Activated naive CD8-positive, alpha-beta T cell treated with anti-CD3 and anti-CD28 coated beads, Interleukin-2, amount 10 ng/mL, durations not matched to agents 7 days and 5 days (primary cell): ENCODE results near the gene CMTR2. TPM values are rescaled to one million over a fixed set of nuclear protein-coding genes. Genes with fewer than 3 reads are reported as not detected.

ENCODE experiments used
- ATAC-seq: fragments of 150-1000 bp; cut with Tn5 transposase; one replicate; pipeline ENCODE4 v1.10.0; 2021; ENCODE audit warnings: low read depth, moderate library complexity
- POLR2A ChIA-PET: fragments of 350-600 bp; sonication (Branson Sonifier 250); formaldehyde crosslinking; loops from one replicate; lab custom pipeline; 2021; ENCODE audit warnings: antibody characterized with exemption; lab: Charles Lee
- DNase-seq: peaks from one replicate; pipeline ENCODE4 v3.0.0; 2021
- H3K27ac Mint-ChIP-seq: one replicate; pipeline ENCODE4 v1.8.0; 2022; ENCODE audit warnings: mild to moderate bottlenecking, mixed read lengths
- H3K27me3 Mint-ChIP-seq: one replicate; pipeline ENCODE4 v1.8.0; 2022; ENCODE audit warnings: mild to moderate bottlenecking, moderate library complexity, mixed read lengths
- H3K36me3 Mint-ChIP-seq: one replicate; pipeline ENCODE4 v1.8.0; 2021; ENCODE audit warnings: mild to moderate bottlenecking, mixed read lengths
- H3K4me1 Mint-ChIP-seq: one replicate; pipeline ENCODE4 v1.8.0; 2021; ENCODE audit warnings: mixed read lengths
- H3K4me3 Mint-ChIP-seq: one replicate; pipeline ENCODE4 v1.8.0; 2022; ENCODE audit warnings: mild to moderate bottlenecking, moderate library complexity, mixed read lengths
- H3K9me3 Mint-ChIP-seq: one replicate; pipeline ENCODE4 v1.8.0; 2021; ENCODE audit warnings: mixed read lengths
- total RNA-seq, 2 experiments: library from RNA; stranded (reverse); gene quantifications; one replicate each; pipeline ENCODE4 v1.2.3, GENCODE V29; 2021

The CMTR2 gene
- total RNA-seq, 2 experiments from 2014 or later = 23.7 to 24.3 TPM

GRCh38 chr16:71262391-71262790 is 26.8 kb downstream of the CMTR2 start:
- H3K9me3 Mint-ChIP-seq = no peaks in the 10 kb centered on the region
- DNase-seq (no peak), ATAC-seq (no peak)
- H3K4me1 Mint-ChIP-seq = no peaks in the 10 kb centered on the region
- POLR2A ChIA-PET = no interaction called here
- no peaks in the 10 kb centered on the region for H3K36me3 Mint-ChIP-seq
- H3K4me3 Mint-ChIP-seq = no peak overlapping the region
- no peak overlapping the region for H3K27ac Mint-ChIP-seq
- H3K27me3 Mint-ChIP-seq = peaks cover 24% of the 10 kb centered on the region

- H3K27ac Mint-ChIP-seq = no peak overlapping the region
- H3K4me1 Mint-ChIP-seq = no peaks in the 10 kb centered on the region
- no peak overlapping the region for H3K4me3 Mint-ChIP-seq
- peaks cover 20% of the 10 kb centered on the region for H3K27me3 Mint-ChIP-seq
- H3K36me3 Mint-ChIP-seq = no peaks in the 10 kb centered on the region
- POLR2A ChIA-PET = no interaction called here
- no peaks in the 10 kb centered on the region for H3K9me3 Mint-ChIP-seq
- DNase-seq = no peak
- no peak for ATAC-seq
These were observed 28.2 kb downstream of the CMTR2 start for GRCh38 chr16:71260995-71261394.

- peaks cover 16% of the 10 kb centered on the region for H3K27me3 Mint-ChIP-seq
- no peaks in the 10 kb centered on the region for H3K4me1 Mint-ChIP-seq
- DNase-seq (no peak), ATAC-seq (no peak)
- POLR2A ChIA-PET = no interaction called here
- no peak overlapping the region for H3K4me3 Mint-ChIP-seq
- no peaks in the 10 kb centered on the region for H3K36me3 Mint-ChIP-seq
- H3K27ac Mint-ChIP-seq = no peak overlapping the region
- no peaks in the 10 kb centered on the region for H3K9me3 Mint-ChIP-seq
These were observed 30.1 kb downstream of the CMTR2 start for GRCh38 chr16:71259086-71259485.

- POLR2A ChIA-PET = no interaction called here
- no peak for ATAC-seq
- no peaks in the 10 kb centered on the region for H3K4me1 Mint-ChIP-seq
- H3K36me3 Mint-ChIP-seq = no peaks in the 10 kb centered on the region
- no peak overlapping the region for H3K27ac Mint-ChIP-seq
- DNase-seq = no peak
- peaks cover 16% of the 10 kb centered on the region for H3K27me3 Mint-ChIP-seq
- H3K4me3 Mint-ChIP-seq = no peak overlapping the region
- no peaks in the 10 kb centered on the region for H3K9me3 Mint-ChIP-seq
These were observed 30.8 kb downstream of the CMTR2 start for GRCh38 chr16:71258372-71258771.

- Mint-ChIP-seq H3K9me3 (no peaks in the 10 kb centered on the region), H3K27me3 (peaks cover 16% of the 10 kb centered on the region), H3K36me3 (no peaks in the 10 kb centered on the region), H3K4me1 (no peaks in the 10 kb centered on the region), H3K4me3 (no peak overlapping the region), H3K27ac (no peak overlapping the region)
- POLR2A ChIA-PET = no interaction called here
- DNase-seq = no peak
- ATAC-seq = no peak
These were observed 31.4 kb downstream of the CMTR2 start for GRCh38 chr16:71257768-71258167.

GRCh38 chr16:71255721-71256120 is 33.5 kb downstream of the CMTR2 start:
- Mint-ChIP-seq H3K27me3 (peaks cover 10% of the 10 kb centered on the region), H3K9me3 (no peaks in the 10 kb centered on the region), H3K27ac (no peak overlapping the region), H3K4me3 (no peak overlapping the region), H3K36me3 (no peaks in the 10 kb centered on the region), H3K4me1 (no peaks in the 10 kb centered on the region)
- no peak for ATAC-seq
- no peak for DNase-seq
- POLR2A ChIA-PET = no interaction called here

GRCh38 chr16:71254832-71255525 is 34.2 kb downstream of the CMTR2 start:
- Mint-ChIP-seq H3K27ac (no peak overlapping the region), H3K36me3 (no peaks in the 10 kb centered on the region), H3K9me3 (no peaks in the 10 kb centered on the region), H3K27me3 (peaks cover 10% of the 10 kb centered on the region), H3K4me3 (no peak overlapping the region), H3K4me1 (no peaks in the 10 kb centered on the region)
- DNase-seq (no peak), ATAC-seq (no peak)
- POLR2A ChIA-PET = no interaction called here

GRCh38 chr16:71250461-71251235 is 38.6 kb downstream of the CMTR2 start:
- H3K9me3 Mint-ChIP-seq = no peaks in the 10 kb centered on the region
- DNase-seq (no peak), ATAC-seq (no peak)
- peaks cover 4% of the 10 kb centered on the region for H3K27me3 Mint-ChIP-seq
- H3K4me1 Mint-ChIP-seq = no peaks in the 10 kb centered on the region
- POLR2A ChIA-PET = no interaction called here
- H3K36me3 Mint-ChIP-seq = no peaks in the 10 kb centered on the region
- H3K4me3 Mint-ChIP-seq = no peak overlapping the region
- no peak overlapping the region for H3K27ac Mint-ChIP-seq

GRCh38 chr16:71249399-71249798 is 39.8 kb downstream of the CMTR2 start:
- POLR2A ChIA-PET = no interaction called here
- no peaks in the 10 kb centered on the region for H3K4me1 Mint-ChIP-seq

GRCh38 chr16:71247478-71247877 is 41.7 kb downstream of the CMTR2 start:
- Mint-ChIP-seq H3K4me3 (no peak overlapping the region), H3K4me1 (no peaks in the 10 kb centered on the region), H3K27me3 (peaks cover 5% of the 10 kb centered on the region), H3K27ac (no peak overlapping the region), H3K36me3 (no peaks in the 10 kb centered on the region), H3K9me3 (no peaks in the 10 kb centered on the region)
- ATAC-seq (no peak), DNase-seq (no peak)
- POLR2A ChIA-PET = no interaction called here

More at GRCh38 chr16:71249399-71249798, 39.8 kb downstream of the CMTR2 start:
- Mint-ChIP-seq H3K36me3 (no peaks in the 10 kb centered on the region), H3K9me3 (no peaks in the 10 kb centered on the region), H3K27ac (no peak overlapping the region), H3K27me3 (peaks cover 5% of the 10 kb centered on the region), H3K4me3 (no peak overlapping the region)
- ATAC-seq (no peak), DNase-seq (no peak)

- POLR2A ChIA-PET = no interaction called here
- Mint-ChIP-seq H3K27me3 (peaks cover 3% of the 10 kb centered on the region), H3K9me3 (no peaks in the 10 kb centered on the region), H3K4me1 (no peaks in the 10 kb centered on the region), H3K4me3 (no peak overlapping the region), H3K36me3 (no peaks in the 10 kb centered on the region), H3K27ac (no peak overlapping the region)
- ATAC-seq = no peak
- no peak for DNase-seq
These were observed 42.9 kb downstream of the CMTR2 start for GRCh38 chr16:71246309-71246708.

- H3K9me3 Mint-ChIP-seq = no peaks in the 10 kb centered on the region
- no peaks in the 10 kb centered on the region for H3K4me1 Mint-ChIP-seq
- ATAC-seq = no peak
- no peaks in the 10 kb centered on the region for H3K36me3 Mint-ChIP-seq
- peaks cover 5% of the 10 kb centered on the region for H3K27me3 Mint-ChIP-seq
- no peak overlapping the region for H3K27ac Mint-ChIP-seq
- POLR2A ChIA-PET = no interaction called here
- no peak overlapping the region for H3K4me3 Mint-ChIP-seq
- DNase-seq = no peak
These were observed 44.7 kb downstream of the CMTR2 start for GRCh38 chr16:71244521-71244920.

- DNase-seq (no peak), ATAC-seq (no peak)
- Mint-ChIP-seq H3K27ac (no peak overlapping the region), H3K36me3 (no peaks in the 10 kb centered on the region), H3K9me3 (no peaks in the 10 kb centered on the region), H3K4me1 (no peaks in the 10 kb centered on the region), H3K4me3 (no peak overlapping the region), H3K27me3 (peaks cover 6% of the 10 kb centered on the region)
- POLR2A ChIA-PET = no interaction called here
These were observed 46.6 kb downstream of the CMTR2 start for GRCh38 chr16:71242601-71243000.

GRCh38 chr16:71242036-71242435 is 47.2 kb downstream of the CMTR2 start:
- peaks cover 6% of the 10 kb centered on the region for H3K27me3 Mint-ChIP-seq
- POLR2A ChIA-PET = no interaction called here

More at GRCh38 chr16:71242036-71242435, 47.2 kb downstream of the CMTR2 start:
- Mint-ChIP-seq H3K9me3 (no peaks in the 10 kb centered on the region), H3K4me3 (no peak overlapping the region), H3K36me3 (no peaks in the 10 kb centered on the region), H3K27ac (no peak overlapping the region), H3K4me1 (no peaks in the 10 kb centered on the region)
- DNase-seq (no peak), ATAC-seq (no peak)
